Neuronal stem cell (in vitro differentiated cells): ENCODE results near the gene SREK1.

Experiments used
- DNase-seq: peaks from one replicate; pipeline ENCODE4 v3.0.0-alpha.2; 2013; ENCODE audit warnings: low spot score
- H2AFZ ChIP-seq: one replicate; pipeline ENCODE4 v1.6.1; 2013; ENCODE audit warnings: mild to moderate bottlenecking, low read length, inconsistent platforms
- H2AK5ac ChIP-seq: 2 replicates; pipeline ENCODE4 v1.6.1; 2013; ENCODE audit warnings: low read depth, mild to moderate bottlenecking, inconsistent platforms, low read length, moderate library complexity, mixed read lengths
- H2BK120ac ChIP-seq: 2 replicates; pipeline ENCODE4 v1.6.1; 2013; ENCODE audit warnings: low read depth, mild to moderate bottlenecking, inconsistent platforms, low read length, moderate library complexity, mixed read lengths
- H2BK12ac ChIP-seq: one replicate; pipeline ENCODE4 v1.6.1; 2013; ENCODE audit warnings: low read length, inconsistent platforms
- H2BK15ac ChIP-seq: 2 replicates; pipeline ENCODE4 v1.6.1; 2013; ENCODE audit warnings: mild to moderate bottlenecking, low read length, inconsistent platforms, mixed read lengths
- H2BK5ac ChIP-seq: one replicate; pipeline ENCODE4 v1.6.1; 2013; ENCODE audit warnings: inconsistent platforms, mild to moderate bottlenecking, low read length, moderate library complexity
- H3K14ac ChIP-seq: one replicate; pipeline ENCODE4 v1.6.1; 2013; ENCODE audit warnings: low read length, inconsistent platforms
- H3K18ac ChIP-seq: 2 replicates; pipeline ENCODE4 v1.6.1; 2013; ENCODE audit warnings: low read length, inconsistent platforms
- H3K23ac ChIP-seq: 2 replicates; pipeline ENCODE4 v1.6.1; 2013; ENCODE audit warnings: low read depth, mild to moderate bottlenecking, mixed read lengths, low read length, inconsistent platforms; ENCODE audit not compliant: poor library complexity
- H3K27ac ChIP-seq: replicated peaks from 3 replicates; pipeline ENCODE4 v1.5.1; 2013; ENCODE audit warnings: low read length, inconsistent platforms
- H3K27me3 ChIP-seq, 3 experiments: 2 replicates each; pipeline ENCODE4 v1.6.1; 2013; ENCODE audit warnings: low read length in 3 of 3, mild to moderate bottlenecking in 2 of 3, inconsistent platforms in 1 of 3, low read depth in 1 of 3, mixed read lengths in 1 of 3, moderate library complexity in 1 of 3; ENCODE audit not compliant: control insufficient read depth in 3 of 3, insufficient read depth in 3 of 3
- H3K36me3 ChIP-seq, 2 donors: replicated peaks in 1 of 2; 2 replicates each; pipeline ENCODE4 v1.6.1; 2013; ENCODE audit warnings: low read length in 2 of 2; ENCODE audit not compliant: control insufficient read depth in 2 of 2, insufficient read depth in 2 of 2
- H3K4ac ChIP-seq: 2 replicates; pipeline ENCODE4 v1.6.1; 2013; ENCODE audit warnings: inconsistent platforms, mild to moderate bottlenecking, low read length, moderate library complexity
- H3K4me1 ChIP-seq, 2 donors: 1 replicate in 1 of 2; 2 replicates in 1 of 2; pipeline ENCODE4 v1.6.1; 2013; ENCODE audit warnings: low read length in 2 of 2, low read depth in 1 of 2; ENCODE audit not compliant: control insufficient read depth in 2 of 2, insufficient read depth in 1 of 2
- H3K4me2 ChIP-seq: one replicate; pipeline ENCODE4 v1.6.1; 2013; ENCODE audit warnings: mild to moderate bottlenecking, low read length, inconsistent platforms; ENCODE audit not compliant: insufficient read depth, poor library complexity, severe bottlenecking
- H3K4me3 ChIP-seq, 2 donors: 2 replicates each; pipeline ENCODE4 v1.5.1; 2013; ENCODE audit warnings: low read length in 2 of 2, mild to moderate bottlenecking in 2 of 2, inconsistent platforms in 1 of 2, moderate library complexity in 1 of 2
- H3K79me1 ChIP-seq: one replicate; pipeline ENCODE4 v1.6.1; 2013; ENCODE audit warnings: low read depth, mild to moderate bottlenecking, inconsistent platforms, low read length, moderate library complexity
- H3K9ac ChIP-seq: one replicate; pipeline ENCODE4 v1.6.1; 2013; ENCODE audit warnings: mild to moderate bottlenecking, low read depth, low read length, inconsistent platforms; ENCODE audit not compliant: poor library complexity
- H3K9me3 ChIP-seq, 2 donors: replicated peaks in 1 of 2; 2 replicates each; pipeline versions ENCODE3 to v1.6.1; 2013; ENCODE audit warnings: low read length in 2 of 2, mild to moderate bottlenecking in 2 of 2, inconsistent platforms in 1 of 2, low read depth in 1 of 2, mixed read lengths in 1 of 2, moderate library complexity in 1 of 2; ENCODE audit not compliant: control insufficient read depth in 2 of 2, insufficient read depth in 1 of 2
- H4K8ac ChIP-seq: one replicate; pipeline ENCODE4 v1.6.1; 2013; ENCODE audit warnings: low read depth, mild to moderate bottlenecking, inconsistent platforms, low read length, moderate library complexity
- H4K91ac ChIP-seq: one replicate; pipeline ENCODE4 v1.6.1; 2013; ENCODE audit warnings: low read length, low read depth, mild to moderate bottlenecking, inconsistent platforms; ENCODE audit not compliant: poor library complexity
- WGBS, 2 donors: extraction: QIAGEN DNeasy Blood & Tissue Kit; methylation state at CpG; one replicate each; pipeline ENCODE4 v1.1.7; 2013; ENCODE audit warnings: missing lambda C conversion rate in 2 of 2, mixed read lengths in 1 of 2; ENCODE audit not compliant: insufficient read length in 2 of 2, insufficient replicate concordance in 1 of 2; ENCODE audit errors: extremely low coverage in 2 of 2; 5-methylcytosine and 5-hydroxymethylcytosine counted together

Gene SREK1

DNA sequence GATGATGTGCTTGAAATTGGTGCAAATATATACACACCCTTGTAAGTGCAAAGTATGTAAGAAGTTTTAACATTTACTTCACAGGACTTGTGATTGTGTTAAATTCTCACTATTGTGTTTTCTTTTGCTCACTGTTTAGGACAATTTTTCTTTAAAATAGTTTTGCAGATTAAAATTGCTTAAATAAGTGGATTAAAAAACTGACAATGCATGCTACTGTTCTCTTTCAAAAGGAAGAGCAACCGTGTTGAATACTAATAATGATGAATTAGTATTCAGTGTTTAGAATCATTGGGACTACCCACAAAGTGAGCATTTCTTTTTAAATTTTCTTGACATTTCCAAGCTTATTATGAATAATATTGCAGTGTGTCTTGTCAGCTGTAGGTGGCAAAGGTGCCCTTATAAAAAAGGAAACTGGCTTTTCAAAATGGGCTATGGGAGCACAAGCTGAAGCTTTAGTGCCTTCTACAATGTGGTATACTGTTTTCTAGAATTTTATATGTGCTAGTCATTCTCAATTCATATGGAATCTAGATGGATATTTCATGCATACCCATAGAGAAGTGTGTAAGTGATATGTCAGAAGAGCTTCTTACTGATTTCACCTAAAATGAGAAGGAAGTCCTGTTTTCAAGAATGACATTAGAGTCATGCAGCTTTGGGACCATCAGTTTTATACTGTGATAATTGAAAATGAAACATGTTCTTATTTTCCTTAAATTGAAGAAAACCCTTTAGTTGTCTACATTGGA lies 35.4 kb downstream of the SREK1 start:
- Histone ChIP-seq H2AK5ac (no peak overlapping the region), H4K91ac (no peak overlapping the region), H2BK5ac (no peak overlapping the region), H2BK120ac (no peak overlapping the region), H3K14ac (no peak overlapping the region), H3K18ac (no peak overlapping the region), H2AFZ (no peak overlapping the region), H3K36me3 (peaks cover 9 to 95% of the 10 kb centered on the region in 2 donors), H3K9ac (no peak overlapping the region), H3K27ac (no peak overlapping the region), H3K4me1 (no peaks in the 10 kb centered on the region), H4K8ac (no peak overlapping the region), H3K9me3 (no peaks in the 10 kb centered on the region), H3K79me1 (no peaks in the 10 kb centered on the region), H3K23ac (no peak overlapping the region), H3K4me3 (no peak overlapping the region), H3K4ac (no peak overlapping the region), H2BK15ac (no peak overlapping the region), H3K4me2 (no peak overlapping the region), H2BK12ac (no peak overlapping the region), H3K27me3 (no peaks in the 10 kb centered on the region)
- no CpG with 5 or more reads among the region's 1 CpG for WGBS, 2 donors
- no peak for DNase-seq

DNA sequence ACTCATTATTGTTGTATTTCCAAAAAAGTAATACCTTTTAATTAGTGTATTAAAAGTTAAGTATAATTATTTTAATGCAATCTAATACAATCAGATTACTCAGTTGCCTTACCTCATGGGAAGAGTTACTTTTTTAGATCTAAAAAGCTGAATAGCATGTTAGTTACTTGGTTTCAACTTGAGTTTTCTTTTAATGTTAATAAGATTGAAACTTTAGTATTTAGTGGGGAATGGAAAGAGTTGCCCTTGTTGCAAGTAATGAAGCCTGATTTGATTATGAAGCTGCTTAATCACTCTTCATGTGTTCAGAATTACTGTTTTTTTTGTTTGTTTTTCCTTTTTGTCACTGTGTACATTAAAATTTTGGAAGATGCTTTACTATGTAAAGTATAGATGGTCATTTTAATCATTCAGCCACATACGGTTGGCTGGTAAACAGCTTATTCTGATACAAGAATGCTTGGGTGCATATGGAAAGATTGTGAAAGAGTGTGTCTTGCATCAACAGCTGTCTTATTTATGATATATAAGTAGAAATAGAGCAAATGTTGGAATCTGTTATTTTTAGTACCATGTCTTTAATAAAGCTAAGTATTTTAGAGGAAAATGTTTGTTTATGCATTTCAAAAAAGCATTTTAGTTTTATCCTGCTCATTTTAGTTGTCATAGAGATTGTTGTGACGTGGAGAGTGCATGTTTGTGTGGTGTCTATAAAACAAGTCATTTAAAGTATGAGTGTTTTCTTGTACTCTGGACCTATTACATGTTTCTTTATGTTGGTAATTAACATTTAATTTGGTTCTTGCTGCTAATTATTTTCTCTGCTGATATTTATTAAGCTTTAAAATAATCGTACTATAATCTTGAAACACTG lies 36.4 kb downstream of the SREK1 start:
- Histone ChIP-seq H3K9ac (no peak overlapping the region), H2AFZ (no peak overlapping the region), H3K4me3 (no peak overlapping the region), H3K23ac (no peak overlapping the region), H3K27me3 (no peaks in the 10 kb centered on the region), H3K4me2 (no peak overlapping the region), H2BK5ac (no peak overlapping the region), H2BK15ac (no peak overlapping the region), H3K4me1 (no peaks in the 10 kb centered on the region), H2BK120ac (no peak overlapping the region), H2AK5ac (no peak overlapping the region), H2BK12ac (no peak overlapping the region), H4K91ac (no peak overlapping the region), H3K27ac (no peak overlapping the region), H3K18ac (no peak overlapping the region), H3K4ac (no peak overlapping the region), H4K8ac (no peak overlapping the region), H3K79me1 (no peaks in the 10 kb centered on the region), H3K14ac (no peak overlapping the region), H3K36me3 (peaks cover 9 to 84% of the 10 kb centered on the region in 2 donors), H3K9me3 (no peaks in the 10 kb centered on the region)
- no peak for DNase-seq
- no CpG with 5 or more reads among the region's 3 CpGs for WGBS, 2 donors

DNA sequence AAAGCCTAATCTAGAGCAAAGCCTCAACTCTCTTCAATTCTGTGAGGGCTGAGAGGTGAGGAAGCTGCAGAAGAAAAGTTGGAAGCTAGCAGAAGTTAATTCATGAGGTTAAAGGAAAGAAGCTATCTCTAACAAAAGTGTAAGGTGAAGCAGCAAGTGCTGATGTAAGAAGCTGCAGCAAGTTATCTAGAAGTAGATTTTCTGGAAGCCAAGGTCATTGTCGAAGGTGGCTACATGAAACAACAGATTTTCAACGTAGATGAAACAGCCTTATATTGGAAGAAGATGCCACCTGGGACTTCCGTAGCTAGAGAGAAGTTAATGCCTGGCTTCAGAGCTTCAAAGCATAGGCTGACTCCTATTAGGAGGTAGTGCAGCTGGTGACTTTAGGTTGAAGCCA lies 42.0 kb downstream of the SREK1 start:
- no peak overlapping the region for H3K18ac ChIP-seq
- no peaks in the 10 kb centered on the region for H3K79me1 ChIP-seq
- H3K27me3 ChIP-seq: no peaks in the 10 kb centered on the region
- no peaks in the 10 kb centered on the region for H3K4me1 ChIP-seq
- H2BK12ac ChIP-seq: no peak overlapping the region
- no peak overlapping the region for H3K4me2 ChIP-seq
- H3K27ac ChIP-seq: no peak overlapping the region
- no peak overlapping the region for H4K8ac ChIP-seq
- H4K91ac ChIP-seq: no peak overlapping the region
- H3K9ac ChIP-seq: no peak overlapping the region
- DNase-seq: no peak
- no peak overlapping the region for H2BK120ac ChIP-seq
- H3K9me3 ChIP-seq: no peaks in the 10 kb centered on the region
- no peak overlapping the region for H2AFZ ChIP-seq
- no peak overlapping the region for H2BK15ac ChIP-seq
- WGBS, 2 donors: no CpG with 5 or more reads among the region's 3 CpGs
- peaks cover under 1 to 28% of the 10 kb centered on the region in 2 donors for H3K36me3 ChIP-seq
- H3K4me3 ChIP-seq: no peak overlapping the region
- no peak overlapping the region for H3K4ac ChIP-seq
- H2AK5ac ChIP-seq: no peak overlapping the region
- H3K23ac ChIP-seq: no peak overlapping the region
- no peak overlapping the region for H2BK5ac ChIP-seq
- no peak overlapping the region for H3K14ac ChIP-seq

DNA sequence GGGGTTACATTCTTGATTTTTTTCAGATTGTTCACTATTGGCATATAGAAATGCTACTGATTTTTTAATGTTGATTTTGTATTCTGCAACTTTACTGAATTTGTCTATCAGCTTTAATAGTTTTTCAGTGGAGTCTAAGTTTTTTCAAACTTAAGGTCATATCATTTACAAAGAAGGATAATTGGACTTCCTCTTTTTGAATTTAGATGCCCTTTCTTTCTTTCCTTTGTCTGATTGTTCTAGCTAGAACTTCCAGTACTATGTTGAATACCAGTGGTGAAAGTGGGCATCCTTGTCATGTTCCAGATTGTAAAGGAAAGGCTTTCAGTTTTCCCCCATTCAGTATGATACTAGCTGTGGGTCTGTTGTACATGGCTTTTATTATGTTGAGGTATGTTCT lies 49.3 kb downstream of the SREK1 start:
- Histone ChIP-seq H4K8ac (no peak overlapping the region), H4K91ac (no peak overlapping the region), H3K36me3 (no peaks in the 10 kb centered on the region), H2BK12ac (no peak overlapping the region), H3K23ac (no peak overlapping the region), H3K14ac (no peak overlapping the region), H3K27me3 (no peaks in the 10 kb centered on the region), H2BK15ac (no peak overlapping the region), H2AFZ (no peak overlapping the region), H3K9ac (no peak overlapping the region), H2AK5ac (no peak overlapping the region), H3K79me1 (no peaks in the 10 kb centered on the region), H2BK120ac (no peak overlapping the region), H3K4ac (no peak overlapping the region), H3K4me1 (no peaks in the 10 kb centered on the region), H3K18ac (no peak overlapping the region), H2BK5ac (no peak overlapping the region), H3K27ac (no peak overlapping the region), H3K4me3 (no peak overlapping the region), H3K9me3 (no peaks in the 10 kb centered on the region), H3K4me2 (no peak overlapping the region)
- no peak for DNase-seq
